HG02970 (cell line): Measurements from ENCODE around the gene FRS2.
"Not testable (repeated sequence)": the region's sequence is repeated elsewhere in the genome, so short reads cannot be mapped to it uniquely, and the experiment has no call there.

ENCODE experiments used
- ATAC-seq: cut with Tn5 transposase; IDR thresholded peaks from one replicate; pipeline ENCODE4 v1.9.1; 2021; ENCODE audit warnings: mild to moderate bottlenecking, moderate library complexity, moderate number of reproducible peaks; ENCODE audit not compliant: unreplicated experiment, low FRiP score

The FRS2 gene

GRCh38 chr12:69570000-69570516, 99.9 kb downstream of the FRS2 start:
- no peak for ATAC-seq

GRCh38 chr12:69570545-69571399, 100.6 kb downstream of the FRS2 start:
- no peak for ATAC-seq

DNA sequence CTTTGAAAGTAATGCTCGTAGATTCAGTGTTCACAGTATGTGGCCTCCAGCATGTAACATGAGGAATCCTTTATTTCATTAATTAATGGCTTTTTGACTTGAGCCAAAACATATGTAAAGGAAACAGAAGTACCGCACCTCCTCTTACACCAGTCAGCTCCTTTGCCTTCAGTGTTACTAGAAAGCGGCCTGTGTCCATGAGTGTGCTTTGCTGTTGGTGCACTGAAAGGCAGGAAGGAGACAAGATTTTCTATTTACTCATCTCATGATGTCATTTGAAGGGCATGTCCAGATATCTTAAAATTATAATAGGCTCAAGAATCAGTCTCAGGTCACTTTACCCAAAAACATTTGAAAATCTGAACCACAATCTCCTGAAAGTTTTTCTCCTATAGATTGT, 105.2 kb downstream of the FRS2 start:
- ATAC-seq = no peak

- no peak for ATAC-seq
Observed at GRCh38 chr12:69578283-69578682, 108.1 kb downstream of the FRS2 start.

DNA sequence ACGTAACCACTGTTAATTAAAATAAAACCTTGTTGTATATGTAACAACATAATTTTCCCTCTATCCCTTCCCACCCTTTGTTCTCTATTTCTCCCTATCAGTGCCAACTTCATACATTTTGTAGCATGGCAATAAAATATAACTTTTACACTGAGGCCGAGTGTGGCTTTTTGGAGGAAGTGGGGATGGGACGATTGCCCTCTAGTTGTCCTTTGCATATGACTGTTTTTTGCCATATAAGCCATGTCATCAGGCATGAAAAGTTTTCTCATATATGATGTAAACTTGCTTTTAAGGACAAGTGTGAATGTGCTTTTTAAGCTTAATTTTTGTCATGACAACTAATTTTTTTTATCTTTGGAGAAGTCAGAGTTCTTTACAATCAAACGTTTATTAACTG, 108.8 kb downstream of the FRS2 start:
- no peak for ATAC-seq

GRCh38 chr12:69580074-69580473, 109.9 kb downstream of the FRS2 start:
- no peak for ATAC-seq

DNA sequence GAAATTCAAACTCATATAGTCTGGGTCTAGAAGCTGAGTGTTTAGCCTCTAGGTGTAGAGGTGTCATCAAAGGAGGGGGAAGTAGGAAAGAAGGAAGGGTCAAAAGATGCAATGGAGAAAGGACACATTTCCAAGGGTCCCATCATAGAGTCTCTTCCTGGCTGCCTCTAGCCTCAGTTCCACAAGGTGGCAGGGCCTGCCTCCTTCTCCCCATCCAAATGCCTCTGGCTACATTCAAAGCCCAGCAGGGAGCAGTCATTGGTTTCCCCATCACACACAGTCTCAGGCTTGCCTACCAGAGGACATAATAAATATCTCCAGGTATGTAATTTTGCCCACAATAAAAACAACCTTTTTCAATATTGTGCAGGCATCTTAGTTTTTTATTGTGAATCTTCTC, 113.0 kb downstream of the FRS2 start:
- ATAC-seq = no peak

DNA sequence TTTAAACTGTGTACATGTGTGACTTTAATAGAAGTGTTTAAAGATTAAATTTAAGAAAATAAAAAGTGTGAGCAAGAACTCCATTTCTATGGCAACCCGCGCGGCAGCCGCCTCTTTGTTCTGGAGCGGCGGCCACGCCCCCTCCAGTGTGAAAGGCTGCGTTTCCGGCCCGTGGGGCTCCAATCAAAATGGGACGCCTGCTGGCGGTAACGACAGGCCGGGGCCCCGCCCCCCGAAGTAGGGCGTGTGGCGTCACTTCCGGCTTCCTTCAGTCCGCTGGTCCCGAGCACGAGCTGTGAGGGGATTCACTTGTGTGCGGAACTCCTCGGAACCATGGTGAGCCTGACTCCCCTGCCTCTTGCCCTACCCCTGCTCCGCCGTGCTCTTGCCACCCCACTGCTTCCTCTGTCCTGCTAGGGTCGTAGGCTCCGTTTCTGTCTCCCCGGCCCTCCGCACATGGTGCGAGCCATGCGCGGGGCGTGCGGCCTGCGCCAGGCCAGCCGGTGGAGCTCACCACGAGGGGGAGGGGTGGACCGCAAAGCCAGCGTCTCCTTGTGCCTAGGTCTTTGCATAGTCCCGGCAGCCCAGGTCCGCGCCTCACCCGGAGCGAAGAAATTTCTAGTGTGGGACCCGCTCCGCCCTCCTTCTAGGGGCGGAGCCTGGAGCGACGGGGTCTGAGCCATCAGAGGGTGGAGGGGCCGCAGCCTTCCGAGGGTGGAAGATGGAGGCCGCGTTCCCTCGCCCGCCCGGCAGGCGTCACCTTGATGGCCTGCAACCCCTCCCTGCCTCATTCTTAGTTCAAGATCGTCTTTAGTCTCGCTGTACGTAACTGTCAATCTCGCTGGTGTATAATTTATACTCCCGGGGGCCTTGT, 115.2 kb downstream of the FRS2 start, which contains the start of gene CCT2:
Gene CCT2, plus strand, starts transcription at position 271 of the 874 bp plus-strand sequence. Its CDS starts 63 bp downstream, at position 334.
- ATAC-seq = peak; percentile 97

- ATAC-seq = no peak
Observed at GRCh38 chr12:69588527-69588926, 118.3 kb downstream of the FRS2 start.

DNA sequence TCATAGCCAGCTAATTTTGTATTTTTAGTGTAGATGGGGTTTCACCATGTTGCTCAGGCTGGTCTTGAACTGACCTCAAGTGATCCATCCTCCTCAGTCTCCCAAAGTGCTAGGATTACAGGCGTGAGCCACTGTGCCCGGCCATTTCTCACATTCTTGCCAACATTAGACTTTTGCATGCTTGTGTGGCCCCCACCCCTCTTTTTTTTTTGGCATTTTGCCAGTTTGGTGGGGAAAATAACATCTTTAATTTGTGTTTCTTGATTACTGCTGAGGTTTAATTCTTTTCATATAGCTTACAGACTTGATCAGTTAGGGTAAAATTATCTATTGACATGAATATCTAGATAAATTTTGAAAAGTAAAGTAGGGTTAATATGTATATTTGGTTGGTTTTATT, 118.9 kb downstream of the FRS2 start:
- ATAC-seq = no peak

DNA sequence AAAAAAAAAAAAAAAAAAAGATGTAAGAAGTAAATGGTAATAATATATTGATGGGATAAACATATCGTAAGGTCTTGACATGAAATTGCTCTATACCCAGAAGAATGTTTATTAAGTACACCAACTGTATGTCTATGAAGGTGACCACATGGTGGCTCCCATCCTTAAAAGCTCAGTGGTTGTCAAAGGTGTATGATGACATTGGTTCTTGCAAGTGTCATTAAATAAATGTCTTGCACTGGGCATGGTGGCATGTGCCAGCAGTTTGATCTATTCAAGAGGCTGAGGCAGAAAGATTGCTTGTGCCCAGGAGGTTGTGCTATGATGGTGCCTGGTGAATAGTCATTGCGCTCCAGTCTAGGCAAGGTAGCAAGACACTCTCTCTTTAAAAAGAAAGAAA, 125.5 kb downstream of the FRS2 start:
- ATAC-seq = no peak

- ATAC-seq = no peak
Observed at GRCh38 chr12:69598174-69598753, 128.1 kb downstream of the FRS2 start.

DNA sequence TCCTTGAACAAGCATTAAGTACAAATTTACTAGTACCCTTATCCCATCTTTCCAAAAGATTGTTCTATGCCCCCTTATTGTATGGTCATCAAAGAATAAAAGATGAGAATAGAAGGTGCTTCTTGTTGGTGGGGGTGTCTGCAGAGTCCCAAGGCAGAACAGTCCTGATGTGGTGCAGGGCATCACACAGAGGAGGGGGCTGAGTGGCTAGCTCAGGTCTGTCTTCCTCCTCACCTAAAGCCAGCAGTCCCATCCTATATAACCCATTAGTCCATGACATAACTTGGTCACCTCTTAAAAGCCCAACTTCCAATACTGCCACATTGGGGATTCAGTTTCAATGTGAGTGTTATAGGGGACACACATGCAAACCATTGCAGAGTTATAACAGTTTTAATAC, 130.6 kb downstream of the FRS2 start:
- ATAC-seq = no peak

- ATAC-seq = no peak
Observed at GRCh38 chr12:69601962-69602685, 131.9 kb downstream of the FRS2 start.

GRCh38 chr12:69602954-69603353, 132.8 kb downstream of the FRS2 start:
- ATAC-seq = no peak

- not testable (repeated sequence) for ATAC-seq
Observed at GRCh38 chr12:69603556-69603955, 133.4 kb downstream of the FRS2 start.

DNA sequence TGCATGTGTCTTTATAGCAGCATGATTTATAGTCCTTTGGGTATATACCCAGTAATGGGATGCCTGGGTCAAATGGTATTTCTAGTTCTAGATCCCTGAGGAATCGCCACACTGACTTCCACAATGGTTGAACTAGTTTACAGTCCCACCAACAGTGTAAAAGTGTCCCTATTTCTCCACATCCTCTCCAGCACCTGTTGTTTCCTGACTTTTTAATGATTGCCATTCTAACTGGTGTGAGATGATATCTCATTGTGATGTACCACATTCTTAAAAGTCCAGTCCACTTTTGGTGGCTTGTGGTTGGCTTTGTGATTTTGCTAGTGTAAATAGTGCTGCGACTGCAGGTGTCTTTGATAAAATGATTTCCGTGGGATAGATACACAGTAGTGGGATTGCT, 134.1 kb downstream of the FRS2 start:
- ATAC-seq = not testable (repeated sequence)

DNA sequence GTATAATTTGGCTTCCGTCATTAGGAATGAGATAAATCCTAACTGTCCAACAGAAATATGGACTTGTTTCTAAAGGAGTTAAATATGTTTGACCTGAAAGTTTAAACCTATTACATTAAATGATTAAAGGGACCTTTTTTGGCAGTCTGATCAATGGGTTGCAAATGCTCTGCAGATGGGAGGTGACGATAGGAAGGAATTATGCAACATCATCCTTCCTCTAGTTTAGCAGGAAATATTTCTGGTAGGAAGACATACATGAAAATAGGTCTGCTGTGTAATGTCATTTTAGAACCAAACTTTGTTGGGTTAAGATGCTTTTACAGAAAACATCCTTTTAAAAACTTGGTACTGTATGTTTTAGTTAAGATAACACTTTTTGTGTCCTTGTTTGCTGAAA, 137.9 kb downstream of the FRS2 start:
- ATAC-seq = no peak

- ATAC-seq = no peak
Observed at GRCh38 chr12:69610126-69610525, 139.9 kb downstream of the FRS2 start.

DNA sequence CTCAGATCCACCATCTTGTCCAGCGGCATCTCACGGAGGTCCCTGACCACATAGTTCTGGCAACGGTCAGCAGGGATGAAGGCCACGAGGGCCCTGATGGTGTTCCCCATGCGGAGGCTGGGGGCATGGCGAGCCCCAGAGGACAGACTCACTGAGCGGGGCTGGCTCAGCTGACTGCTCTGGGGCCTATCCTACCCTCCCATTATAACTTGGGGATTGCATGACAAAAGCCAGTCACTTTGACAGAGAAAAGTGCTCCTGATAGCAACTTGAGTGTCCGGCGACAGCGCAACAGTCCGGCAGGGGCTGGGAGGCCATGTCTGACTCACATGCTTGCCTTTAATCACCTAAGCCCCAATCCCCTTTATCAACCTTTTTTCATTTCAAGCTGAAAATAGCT, 140.5 kb downstream of the FRS2 start, which contains the start of gene LRRC10:
Gene LRRC10, minus strand, starts transcription at position 179 of the 400 bp plus-strand sequence. Its CDS starts 69 bp downstream, at position 110.
- no peak for ATAC-seq
